Cardiac muscle cell (in vitro differentiated cells and primary cell): ENCODE results near the gene CBR3. TPM values are rescaled to one million over a fixed set of nuclear protein-coding genes. Genes with fewer than 3 reads are reported as not detected.

Source experiments
- DNase-seq, 2 donors: peaks; one replicate each; pipeline versions ENCODE4 v3.0.0 to v3.0.0-alpha.2; 2010 to 2017; ENCODE audit warnings: low read depth in 1 of 2, low spot score in 1 of 2
- H3K27ac ChIP-seq: fragments of 200-600 bp; sonication (generic); 2 replicates; pipeline ENCODE4 v1.5.1; 2016
- H3K27me3 ChIP-seq: fragments of 200-600 bp; sonication (generic); 2 replicates; pipeline ENCODE4 v1.6.0; 2016; ENCODE audit warnings: control low read depth
- H3K36me3 ChIP-seq: fragments of 200-600 bp; sonication (generic); 2 replicates; pipeline ENCODE4 v1.5.1; 2016; ENCODE audit warnings: control low read depth
- H3K4me1 ChIP-seq: fragments of 200-600 bp; sonication (generic); 2 replicates; pipeline ENCODE4 v1.8.1; 2017; ENCODE audit warnings: low read depth, mild to moderate bottlenecking, mixed run types
- H3K4me3 ChIP-seq: fragments of 200-600 bp; sonication (generic); 2 replicates; pipeline ENCODE4 v1.5.1; 2016; ENCODE audit warnings: mild to moderate bottlenecking
- H3K9me3 ChIP-seq: fragments of 200-600 bp; sonication (generic); 2 replicates; pipeline ENCODE4 v1.5.1; 2017; ENCODE audit warnings: low read depth, mild to moderate bottlenecking, control low read depth
- CTCF ChIP-seq: IDR thresholded peaks from 2 replicates; pipeline ENCODE4 v1.5.1; 2012; ENCODE audit warnings: low read depth, mild to moderate bottlenecking, low read length
- polyA plus RNA-seq: library from polyadenylated mRNA; unstranded; fragments of >200 nt; fragmentation: Nextera tagmentation; extraction: Ambion mirVana; gene quantifications from 2 replicates; pipeline ENCODE4 v1.2.1, GENCODE V29; 2016
- total RNA-seq: library from RNA; depleted of rRNA; stranded (reverse); fragments of >200 nt; gene quantifications from 2 replicates; pipeline ENCODE4 v1.2.3, GENCODE V29; 2016

CBR3 gene
- total and polyA plus RNA-seq, 2 experiments from 2014 or later = not detected

GRCh38 chr21:36186081-36186480, 51.2 kb downstream of the CBR3 start:
- no peak for DNase-seq
- no peak for TF ChIP-seq CTCF
- no peaks in the 10 kb centered on the region for H3K9me3 ChIP-seq
- H3K4me3 ChIP-seq = no peak overlapping the region
- H3K27me3 ChIP-seq = peaks cover 7% of the 10 kb centered on the region
- H3K36me3 ChIP-seq = no peaks in the 10 kb centered on the region
- no peaks in the 10 kb centered on the region for H3K4me1 ChIP-seq
- H3K27ac ChIP-seq = no peak overlapping the region

GRCh38 chr21:36186506-36187399, 51.9 kb downstream of the CBR3 start:
- Histone ChIP-seq H3K9me3 (no peaks in the 10 kb centered on the region), H3K36me3 (no peaks in the 10 kb centered on the region), H3K4me1 (no peaks in the 10 kb centered on the region), H3K4me3 (no peak overlapping the region), H3K27ac (no peak overlapping the region), H3K27me3 (peaks cover 7% of the 10 kb centered on the region)
- no peak for DNase-seq
- TF ChIP-seq CTCF = no peak

- Histone ChIP-seq H3K4me3 (no peak overlapping the region), H3K27me3 (peaks cover 7% of the 10 kb centered on the region), H3K9me3 (no peaks in the 10 kb centered on the region), H3K4me1 (no peaks in the 10 kb centered on the region), H3K36me3 (no peaks in the 10 kb centered on the region), H3K27ac (no peak overlapping the region)
- DNase-seq = no peak
- TF ChIP-seq CTCF = no peak
These were observed 53.3 kb downstream of the CBR3 start for GRCh38 chr21:36188081-36188681.

GRCh38 chr21:36188937-36189336, 54.1 kb downstream of the CBR3 start:
- H3K36me3 ChIP-seq = no peaks in the 10 kb centered on the region
- H3K27ac ChIP-seq = no peak overlapping the region
- H3K9me3 ChIP-seq = no peaks in the 10 kb centered on the region
- H3K27me3 ChIP-seq = peaks cover 7% of the 10 kb centered on the region
- DNase-seq = no peak
- H3K4me3 ChIP-seq = no peak overlapping the region
- TF ChIP-seq CTCF = no peak
- peaks cover 6% of the 10 kb centered on the region for H3K4me1 ChIP-seq

GRCh38 chr21:36190736-36191135, 55.9 kb downstream of the CBR3 start:
- Histone ChIP-seq H3K27ac (no peak overlapping the region), H3K4me1 (peaks cover 7% of the 10 kb centered on the region), H3K27me3 (peaks cover 7% of the 10 kb centered on the region), H3K4me3 (no peak overlapping the region), H3K36me3 (no peaks in the 10 kb centered on the region), H3K9me3 (no peaks in the 10 kb centered on the region)
- TF ChIP-seq CTCF = no peak
- no peak for DNase-seq
